DND-41 (cell line): Measurements from ENCODE around the gene OR2A12.
"Not testable (repeated sequence)": the region's sequence is repeated elsewhere in the genome, so short reads cannot be mapped to it uniquely, and the experiment has no call there.

ENCODE experiments used
- ATAC-seq: fragments of 200-7000 bp; cut with Tn5 transposase; 3 replicates; pipeline ENCODE4 v1.9.1; 2021; ENCODE audit warnings: low read depth; ENCODE audit not compliant: insufficient read depth
- DNase-seq: peaks from one replicate; pipeline ENCODE4 v3.0.0-alpha.2; 2020
- H2AFZ ChIP-seq: 2 replicates; pipeline ENCODE4 v1.6.0; 2012; ENCODE audit warnings: low read depth, low read length
- H3K27ac ChIP-seq: 2 replicates; pipeline ENCODE4 v1.5.1; 2012; ENCODE audit warnings: low read length, inconsistent platforms
- H3K27me3 ChIP-seq: fragments of 200-600 bp; sonication (generic); 2 replicates; pipeline ENCODE4 v1.6.0; 2012; ENCODE audit warnings: low read length, mild to moderate bottlenecking, inconsistent platforms; ENCODE audit not compliant: insufficient read depth, poor library complexity
- H3K36me3 ChIP-seq: 2 replicates; pipeline ENCODE4 v1.5.1; 2012; ENCODE audit warnings: low read length, inconsistent platforms; ENCODE audit not compliant: insufficient read depth
- H3K4me1 ChIP-seq: 2 replicates; pipeline ENCODE4 v1.5.1; 2012; ENCODE audit warnings: mild to moderate bottlenecking, low read length; ENCODE audit not compliant: insufficient read depth
- H3K4me2 ChIP-seq: 2 replicates; pipeline ENCODE4 v1.6.0; 2012; ENCODE audit warnings: mild to moderate bottlenecking, moderate library complexity, low read length, inconsistent platforms; ENCODE audit not compliant: insufficient read depth
- H3K4me3 ChIP-seq, 2 experiments: fragments of 200-600 bp in 1 of 2; shearing (Covaris generic) in 1 of 2; 2 replicates each; pipeline ENCODE4 v1.5.1; 2012 to 2016; ENCODE audit warnings: inconsistent platforms in 2 of 2, low read length in 2 of 2, mild to moderate bottlenecking in 2 of 2, low read depth in 1 of 2, moderate library complexity in 1 of 2
- H3K79me2 ChIP-seq: 2 replicates; pipeline ENCODE4 v1.6.0; 2012; ENCODE audit warnings: low read length, inconsistent platforms; ENCODE audit not compliant: insufficient read depth
- H3K9ac ChIP-seq: 2 replicates; pipeline ENCODE4 v1.6.0; 2012; ENCODE audit warnings: low read depth, mild to moderate bottlenecking, inconsistent platforms, low read length, moderate library complexity
- H3K9me3 ChIP-seq: 2 replicates; pipeline ENCODE4 v1.5.1; 2012; ENCODE audit warnings: low read length, moderate library complexity, mild to moderate bottlenecking, inconsistent platforms; ENCODE audit not compliant: insufficient read depth, severe bottlenecking
- H4K20me1 ChIP-seq: 2 replicates; pipeline ENCODE4 v1.6.0; 2012; ENCODE audit warnings: low read length; ENCODE audit not compliant: insufficient read depth
- CTCF ChIP-seq: IDR thresholded peaks from 2 replicates; pipeline ENCODE4 v1.5.1; 2012; ENCODE audit warnings: borderline replicate concordance, low read length, moderate library complexity, mild to moderate bottlenecking; ENCODE audit not compliant: poor library complexity, severe bottlenecking; ENCODE audit errors: extremely low read depth
- EZH2 ChIP-seq: IDR thresholded peaks from 3 replicates; pipeline ENCODE4 v1.6.1; 2012; ENCODE audit warnings: borderline replicate concordance, low read depth, mild to moderate bottlenecking, moderate library complexity, low read length, inconsistent platforms; ENCODE audit not compliant: severe bottlenecking

OR2A12 gene

GRCh38 chr7:144038887-144039286 lies 47.2 kb upstream of the OR2A12 start:
- DNase-seq = no peak
- no peak for TF ChIP-seq CTCF
- TF ChIP-seq EZH2 = no peak
- H4K20me1 ChIP-seq = no peaks in the 10 kb centered on the region
- no peaks in the 10 kb centered on the region for H3K79me2 ChIP-seq
- no peaks in the 10 kb centered on the region for H3K9me3 ChIP-seq
- H3K9ac ChIP-seq = no peak overlapping the region
- H3K4me1 ChIP-seq = no peaks in the 10 kb centered on the region
- no peak overlapping the region for H3K4me2 ChIP-seq
- no peak overlapping the region for H3K27ac ChIP-seq
- H3K36me3 ChIP-seq = no peaks in the 10 kb centered on the region
- ATAC-seq = no peak
- no peak overlapping the region for H2AFZ ChIP-seq
- H3K4me3 ChIP-seq = no peak overlapping the region
- no peaks in the 10 kb centered on the region for H3K27me3 ChIP-seq

- Histone ChIP-seq H4K20me1 (no peaks in the 10 kb centered on the region), H3K4me1 (no peaks in the 10 kb centered on the region), H3K9me3 (no peaks in the 10 kb centered on the region), H3K9ac (no peak within 1 kb of the TSS), H2AFZ (no peak within 1 kb of the TSS), H3K4me3 (no peak within 1 kb of the TSS), H3K36me3 (no peaks in the 10 kb centered on the region), H3K27me3 (no peaks in the 10 kb centered on the region), H3K4me2 (no peak within 1 kb of the TSS), H3K27ac (no peak within 1 kb of the TSS), H3K79me2 (no peaks in the 10 kb centered on the region)
- ATAC-seq (no peak), DNase-seq (no peak)
- TF ChIP-seq CTCF (no peak), EZH2 (no peak)
These were observed 37.4 kb upstream of the OR2A12 start, which contains the start of gene OR2A5 for GRCh38 chr7:144048648-144049047. OR2A5 (plus strand) TSS chr7:144048948; CDS start chr7:144050402, 1,454 bp downstream.

GRCh38 chr7:144049491-144049890 lies 36.6 kb upstream of the OR2A12 start:
- Histone ChIP-seq H3K4me3 (no peak overlapping the region), H3K36me3 (no peaks in the 10 kb centered on the region), H3K9me3 (no peaks in the 10 kb centered on the region), H2AFZ (no peak overlapping the region), H3K4me2 (no peak overlapping the region), H4K20me1 (no peaks in the 10 kb centered on the region), H3K27me3 (no peaks in the 10 kb centered on the region), H3K9ac (no peak overlapping the region), H3K79me2 (no peaks in the 10 kb centered on the region), H3K27ac (no peak overlapping the region), H3K4me1 (no peaks in the 10 kb centered on the region)
- DNase-seq = no peak
- TF ChIP-seq CTCF (no peak), EZH2 (no peak)
- ATAC-seq = no peak

GRCh38 chr7:144050093-144050492 lies 36.0 kb upstream of the OR2A12 start:
- Histone ChIP-seq H3K4me3 (no peak overlapping the region), H3K4me2 (no peak overlapping the region), H4K20me1 (no peaks in the 10 kb centered on the region), H3K36me3 (no peaks in the 10 kb centered on the region), H3K27ac (no peak overlapping the region), H3K9ac (no peak overlapping the region), H3K79me2 (no peaks in the 10 kb centered on the region), H3K4me1 (no peaks in the 10 kb centered on the region), H2AFZ (no peak overlapping the region), H3K9me3 (no peaks in the 10 kb centered on the region), H3K27me3 (no peaks in the 10 kb centered on the region)
- DNase-seq (no peak), ATAC-seq (no peak)
- TF ChIP-seq CTCF = no peak
- TF ChIP-seq EZH2 = no peak

GRCh38 chr7:144050884-144051283 lies 35.2 kb upstream of the OR2A12 start:
- not testable (repeated sequence) for H3K4me2 ChIP-seq, H3K4me1 ChIP-seq, H4K20me1 ChIP-seq, H3K27ac ChIP-seq, H3K9me3 ChIP-seq, ATAC-seq, DNase-seq, H3K79me2 ChIP-seq, H3K36me3 ChIP-seq, H2AFZ ChIP-seq, H3K9ac ChIP-seq, H3K4me3 ChIP-seq, H3K27me3 ChIP-seq
